ENCODE data around the gene RNU4-1. TPM values are rescaled to one million over a fixed set of nuclear protein-coding genes. Genes with fewer than 3 reads are reported as not detected.

RNU4-1 gene
- total RNA-seq, 4 donors from 2014 or later, result under 0.01 TPM; not detected in 2

DNA sequence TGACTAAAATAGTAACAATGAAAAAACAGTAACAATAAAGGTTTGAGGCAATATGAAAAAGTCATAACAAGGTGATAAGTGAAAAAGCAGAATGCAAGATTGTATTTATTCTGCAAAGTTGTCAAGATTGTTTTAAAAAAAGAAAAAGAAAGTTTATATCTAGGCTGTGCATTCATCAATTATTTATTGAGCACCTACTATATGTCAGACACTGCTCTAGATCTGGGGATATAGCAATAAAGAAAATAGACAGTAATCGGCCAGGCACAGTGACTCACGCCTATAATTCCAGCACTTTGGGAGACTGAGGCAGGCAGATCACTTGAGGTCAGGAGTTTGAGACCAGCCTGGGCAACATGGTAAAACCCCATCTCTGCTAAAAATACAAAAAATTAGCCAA lies 30.7 kb upstream of the RNU4-1 start:
- 87 to 90% methylated on average over 2 of the region's 2 CpGs for WGBS, 2 donors
- intact Hi-C loops (cut with DNase I; ENCODE audit: low total_unique reads), result no loop called here
- H3K4me3 ChIP-seq (ENCODE audit: low read depth, poor library complexity, severe bottlenecking), result no peak overlapping the region
- no peak for DNase-seq (ENCODE audit: low spot score in 2 of 2)
- TF ChIP-seq, protein P1, sequence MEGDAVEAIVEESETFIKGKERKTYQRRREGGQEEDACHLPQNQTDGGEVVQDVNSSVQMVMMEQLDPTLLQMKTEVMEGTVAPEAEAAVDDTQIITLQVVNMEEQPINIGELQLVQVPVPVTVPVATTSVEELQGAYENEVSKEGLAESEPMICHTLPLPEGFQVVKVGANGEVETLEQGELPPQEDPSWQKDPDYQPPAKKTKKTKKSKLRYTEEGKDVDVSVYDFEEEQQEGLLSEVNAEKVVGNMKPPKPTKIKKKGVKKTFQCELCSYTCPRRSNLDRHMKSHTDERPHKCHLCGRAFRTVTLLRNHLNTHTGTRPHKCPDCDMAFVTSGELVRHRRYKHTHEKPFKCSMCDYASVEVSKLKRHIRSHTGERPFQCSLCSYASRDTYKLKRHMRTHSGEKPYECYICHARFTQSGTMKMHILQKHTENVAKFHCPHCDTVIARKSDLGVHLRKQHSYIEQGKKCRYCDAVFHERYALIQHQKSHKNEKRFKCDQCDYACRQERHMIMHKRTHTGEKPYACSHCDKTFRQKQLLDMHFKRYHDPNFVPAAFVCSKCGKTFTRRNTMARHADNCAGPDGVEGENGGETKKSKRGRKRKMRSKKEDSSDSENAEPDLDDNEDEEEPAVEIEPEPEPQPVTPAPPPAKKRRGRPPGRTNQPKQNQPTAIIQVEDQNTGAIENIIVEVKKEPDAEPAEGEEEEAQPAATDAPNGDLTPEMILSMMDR (IDR thresholded peaks at IDR 0.05), result no peak
- TF ChIP-seq POLR2A (IDR thresholded peaks at IDR 0.05), result no peak

DNA sequence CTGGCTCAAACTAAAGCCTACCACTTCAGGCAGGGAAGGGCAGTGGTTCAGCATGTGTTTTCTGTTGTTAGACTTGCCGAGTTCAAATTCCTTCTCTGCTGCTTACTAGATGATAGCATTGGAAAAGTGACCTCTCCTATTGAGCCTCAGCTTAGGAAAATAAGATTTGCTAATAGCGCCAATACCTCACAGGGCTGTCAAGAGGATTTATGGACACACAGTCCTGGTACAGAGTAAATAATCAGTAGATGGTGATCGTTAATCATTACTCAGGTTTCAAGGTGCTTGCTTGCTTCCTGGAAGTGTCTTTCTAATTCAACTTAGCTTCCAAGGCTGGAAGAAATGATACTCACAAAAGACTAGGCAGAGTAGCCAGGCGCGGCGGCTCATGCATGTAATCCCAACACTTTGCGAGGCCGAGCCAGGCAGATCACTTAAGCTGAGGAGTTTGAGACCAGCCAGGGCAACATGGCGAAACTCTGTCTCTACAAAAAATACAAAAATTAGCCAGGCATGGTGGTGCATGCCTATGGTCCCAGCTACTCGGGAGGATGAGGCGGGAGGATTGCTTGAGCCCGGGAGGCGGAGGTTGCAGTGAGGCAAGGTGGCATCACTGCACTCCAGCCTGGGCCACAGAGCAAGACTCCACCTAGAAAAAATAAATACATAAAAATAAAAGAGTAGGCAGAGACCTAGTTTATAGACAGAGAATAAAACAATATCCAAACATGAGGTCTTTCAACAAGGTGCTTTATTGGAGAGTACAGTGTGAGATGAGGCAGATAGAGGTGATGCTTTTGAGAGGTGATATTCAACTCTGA lies 28.6 kb upstream of the RNU4-1 start:
- no peak for DNase-seq (ENCODE audit: low spot score in 2 of 2)
- TF ChIP-seq, protein P1 (IDR thresholded peaks at IDR 0.05), result no peak
- no peak for TF ChIP-seq POLR2A (IDR thresholded peaks at IDR 0.05)
- no peak overlapping the region for H3K4me3 ChIP-seq (ENCODE audit: low read depth, poor library complexity, severe bottlenecking)
- intact Hi-C loops (cut with DNase I; ENCODE audit: low total_unique reads), result no loop called here
- WGBS, 2 donors, result 73 to 80% methylated on average over 13 of the region's 13 CpGs

DNA sequence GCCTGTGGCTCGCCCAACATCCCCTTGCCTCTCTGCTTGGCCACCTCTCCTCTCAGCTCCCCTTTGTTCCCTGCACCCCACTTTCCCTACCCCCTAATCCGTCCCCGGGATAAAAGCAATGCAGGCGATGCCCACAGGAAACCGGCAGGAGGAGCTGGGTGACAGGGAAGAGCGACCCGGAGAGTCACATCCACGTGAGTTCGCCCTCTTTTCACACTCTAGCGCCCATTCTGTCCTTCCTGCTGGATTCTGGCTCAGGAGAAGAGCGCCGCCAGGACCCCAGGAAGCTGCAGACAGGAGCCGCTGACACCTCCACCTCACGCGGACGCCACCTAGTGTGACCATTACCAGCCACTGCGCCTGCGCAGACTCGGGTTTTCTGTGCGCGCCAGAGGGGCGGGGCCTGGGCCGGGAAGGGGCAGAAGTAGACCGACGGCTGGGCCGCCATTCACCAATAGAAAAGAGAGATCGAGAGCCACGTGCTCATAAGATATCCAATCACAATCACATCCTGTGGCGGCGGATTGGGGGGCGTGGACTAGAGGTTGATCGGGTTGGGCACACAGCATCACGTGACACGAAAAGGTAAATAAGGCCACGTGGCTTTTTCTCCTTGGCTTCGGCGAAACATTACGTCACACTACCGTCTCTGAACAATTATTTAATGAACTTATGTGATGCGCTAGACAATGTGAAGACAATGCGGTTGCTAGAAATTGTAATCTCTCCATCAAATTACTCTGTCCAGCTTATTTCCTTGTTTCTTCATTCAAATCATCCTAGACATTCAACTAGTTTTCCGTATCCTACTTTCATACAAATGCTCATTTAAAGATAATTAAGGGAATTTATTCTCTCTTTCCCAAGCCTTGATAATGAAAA lies 24.4 kb upstream of the RNU4-1 start:
- TF ChIP-seq, protein P1 (IDR thresholded peaks at IDR 0.05), result peak in 1 of 3 donors; percentile 92
- peak in 1 of 2 donors; percentile 73 for TF ChIP-seq POLR2A (IDR thresholded peaks at IDR 0.05)
- peak; percentile 100 for DNase-seq (ENCODE audit: low spot score in 2 of 2)
- intact Hi-C loops (cut with DNase I; ENCODE audit: low total_unique reads), result no loop called here
- 0 to 1% methylated on average over 37 to 42 of the region's 42 CpGs for WGBS, 2 donors
- peak overlapping the region; percentile 30 for H3K4me3 ChIP-seq (ENCODE audit: low read depth, poor library complexity, severe bottlenecking)

DNA sequence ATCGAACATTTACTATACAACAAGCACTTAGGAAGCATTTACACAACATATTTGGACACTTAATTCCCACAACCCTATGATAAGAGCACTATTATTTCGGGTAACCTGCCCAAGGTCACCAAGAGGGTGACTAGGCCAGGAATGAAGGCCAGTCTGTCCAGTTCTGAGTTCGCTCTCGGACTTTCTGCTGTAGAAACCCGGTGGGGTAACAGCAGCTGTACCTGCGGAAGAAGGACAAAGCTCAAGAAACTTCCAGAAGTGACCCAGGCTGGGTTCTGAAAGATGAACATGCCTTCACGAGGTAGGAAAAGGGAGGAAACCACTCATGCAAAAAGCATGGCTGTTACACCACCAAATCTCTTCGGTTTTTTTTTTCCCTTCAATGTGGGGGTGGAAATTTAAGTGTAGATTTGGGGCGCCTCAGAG lies 23.8 kb upstream of the RNU4-1 start:
- TF ChIP-seq, protein P1 (IDR thresholded peaks at IDR 0.05), result no peak
- no peak for TF ChIP-seq POLR2A (IDR thresholded peaks at IDR 0.05)
- WGBS, 2 donors, result 39 to 47% methylated on average over 9 of the region's 9 CpGs
- intact Hi-C loops (cut with DNase I; ENCODE audit: low total_unique reads), result no loop called here
- no peak for DNase-seq (ENCODE audit: low spot score in 2 of 2)
- peak overlapping the region; percentile 30 for H3K4me3 ChIP-seq (ENCODE audit: low read depth, poor library complexity, severe bottlenecking)

DNA sequence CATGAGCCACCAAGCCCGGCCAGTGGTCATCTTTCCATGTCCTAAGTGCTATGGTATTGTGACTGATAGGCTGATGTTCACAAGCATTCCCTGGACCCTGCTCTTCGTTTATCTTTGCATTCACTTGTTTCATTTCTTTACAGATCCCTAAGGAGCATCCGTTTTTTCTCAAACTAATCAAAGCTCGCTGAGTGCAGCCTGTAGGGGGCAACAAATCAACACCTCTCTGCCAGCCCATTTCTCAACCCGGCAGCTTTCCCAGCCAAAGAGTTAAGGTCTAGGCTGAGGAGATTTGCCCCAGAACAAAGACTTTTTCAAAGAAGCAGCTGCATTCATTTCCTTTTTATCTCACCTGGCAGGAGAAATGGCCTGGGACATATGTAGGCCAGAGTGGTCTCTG lies 21.2 kb upstream of the RNU4-1 start:
- no peak for TF ChIP-seq POLR2A (IDR thresholded peaks at IDR 0.05)
- TF ChIP-seq, protein P1 (IDR thresholded peaks at IDR 0.05), result no peak
- DNase-seq (ENCODE audit: low spot score in 2 of 2), result no peak
- 61 to 66% methylated on average over 5 of the region's 5 CpGs for WGBS, 2 donors
- H3K4me3 ChIP-seq (ENCODE audit: low read depth, poor library complexity, severe bottlenecking), result no peak overlapping the region
- intact Hi-C loops (cut with DNase I; ENCODE audit: low total_unique reads), result no loop called here

All from lower leg skin (tissue), 4 donors.